Measurements from ENCODE around the gene CRACDL.

Gene CRACDL

GRCh38 chr2:98910349-98911125, 25.5 kb downstream of the CRACDL start:
- no peaks in the 10 kb centered on the region for H4K20me1 ChIP-seq (ENCODE audit: control insufficient read depth, insufficient read depth, low read depth, low read length)
- no peak overlapping the region for H3K4me3 ChIP-seq (ENCODE audit: low read length)
- no peak overlapping the region for H3K27ac ChIP-seq (ENCODE audit: low read depth, low read length)
- no peaks in the 10 kb centered on the region for H3K9me2 ChIP-seq (replicated peaks; ENCODE audit: control insufficient read depth, low read length)
- peaks cover 11% of the 10 kb centered on the region; the same call in 1 of the 2 replicates for H3K27me3 ChIP-seq (ENCODE audit: control insufficient read depth, low read length)
- H3K79me2 ChIP-seq (ENCODE audit: control insufficient read depth, low read length) = no peaks in the 10 kb centered on the region
- H3K4me2 ChIP-seq (ENCODE audit: low read length) = no peak overlapping the region
- peaks cover 19% of the 10 kb centered on the region for H3K4me1 ChIP-seq (ENCODE audit: control insufficient read depth, low read length)
- H3F3A ChIP-seq (ENCODE audit: control insufficient read depth, insufficient read depth) = no peaks in the 10 kb centered on the region
- no peaks in the 10 kb centered on the region for H3K36me3 ChIP-seq (ENCODE audit: control insufficient read depth, low read length)
- H3K9me3 ChIP-seq (ENCODE audit: control insufficient read depth, insufficient read depth, low read length) = no peaks in the 10 kb centered on the region
- TF ChIP-seq EZH2phosphoT487 (IDR thresholded peaks at IDR 0.05; ENCODE audit: borderline replicate concordance, low read length) (no peak), CTCF (IDR thresholded peaks at IDR 0.05; ENCODE audit: low read depth, low read length, poor library complexity, severe bottlenecking) (no peak)

- Histone ChIP-seq H3K79me2 (ENCODE audit: control insufficient read depth, low read length) (no peaks in the 10 kb centered on the region), H3K9me3 (ENCODE audit: control insufficient read depth, insufficient read depth, low read length) (no peaks in the 10 kb centered on the region), H3F3A (ENCODE audit: control insufficient read depth, insufficient read depth) (no peaks in the 10 kb centered on the region), H3K36me3 (ENCODE audit: control insufficient read depth, low read length) (no peaks in the 10 kb centered on the region), H4K20me1 (ENCODE audit: control insufficient read depth, insufficient read depth, low read depth, low read length) (no peaks in the 10 kb centered on the region), H3K4me3 (ENCODE audit: low read length) (peak overlapping the region; percentile 2), H3K4me1 (ENCODE audit: control insufficient read depth, low read length) (peaks cover 19% of the 10 kb centered on the region), H3K27me3 (ENCODE audit: control insufficient read depth, low read length) (peaks cover 11% of the 10 kb centered on the region; the same call in 1 of the 2 replicates), H3K27ac (ENCODE audit: low read depth, low read length) (0 out of 2 replicates have a peak overlapping the region, but pooled peaks have one; percentile 2), H3K4me2 (ENCODE audit: low read length) (peak overlapping the region; percentile 44), H3K9me2 (replicated peaks; ENCODE audit: control insufficient read depth, low read length) (no peaks in the 10 kb centered on the region)
- TF ChIP-seq CTCF (IDR thresholded peaks at IDR 0.05; ENCODE audit: low read depth, low read length, poor library complexity, severe bottlenecking) = no peak
- no peak for TF ChIP-seq EZH2phosphoT487 (IDR thresholded peaks at IDR 0.05; ENCODE audit: borderline replicate concordance, low read length)
Observed at GRCh38 chr2:98909317-98910211, 26.5 kb downstream of the CRACDL start.

DNA sequence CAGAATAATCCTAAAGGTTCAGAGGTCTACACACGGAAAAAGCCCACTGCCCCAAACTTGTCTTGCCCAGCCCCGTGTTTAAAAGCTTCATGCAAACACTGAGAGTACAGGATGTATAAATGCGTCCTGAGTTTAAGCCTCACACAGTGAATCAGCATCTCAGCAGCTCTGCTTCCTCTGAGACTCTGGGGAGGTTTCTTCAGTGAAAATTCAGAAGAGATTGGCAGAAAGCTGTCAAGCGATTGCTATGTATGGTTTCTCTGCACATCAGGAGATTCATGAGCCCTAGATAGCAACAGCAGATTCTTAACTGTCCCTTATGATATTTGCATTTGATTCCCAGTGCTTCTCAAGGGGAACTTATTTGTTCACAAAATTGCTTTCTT, 27.1 kb downstream of the CRACDL start:
- Histone ChIP-seq H3K4me2 (ENCODE audit: low read length) (peak overlapping the region; percentile 44), H3K4me3 (ENCODE audit: low read length) (no peak overlapping the region), H4K20me1 (ENCODE audit: control insufficient read depth, insufficient read depth, low read depth, low read length) (no peaks in the 10 kb centered on the region), H3K27ac (ENCODE audit: low read depth, low read length) (0 out of 2 replicates have a peak overlapping the region, but pooled peaks have one; percentile 2), H3K27me3 (ENCODE audit: control insufficient read depth, low read length) (peaks cover 11% of the 10 kb centered on the region; the same call in 1 of the 2 replicates), H3K9me3 (ENCODE audit: control insufficient read depth, insufficient read depth, low read length) (no peaks in the 10 kb centered on the region), H3K9me2 (replicated peaks; ENCODE audit: control insufficient read depth, low read length) (no peaks in the 10 kb centered on the region), H3K36me3 (ENCODE audit: control insufficient read depth, low read length) (no peaks in the 10 kb centered on the region), H3K79me2 (ENCODE audit: control insufficient read depth, low read length) (no peaks in the 10 kb centered on the region), H3K4me1 (ENCODE audit: control insufficient read depth, low read length) (peaks cover 19% of the 10 kb centered on the region), H3F3A (ENCODE audit: control insufficient read depth, insufficient read depth) (no peaks in the 10 kb centered on the region)
- no peak for TF ChIP-seq EZH2phosphoT487 (IDR thresholded peaks at IDR 0.05; ENCODE audit: borderline replicate concordance, low read length)

Data from DOHH2 (cell line).